ENCODE measurements around the gene IL17RD.

DNA sequence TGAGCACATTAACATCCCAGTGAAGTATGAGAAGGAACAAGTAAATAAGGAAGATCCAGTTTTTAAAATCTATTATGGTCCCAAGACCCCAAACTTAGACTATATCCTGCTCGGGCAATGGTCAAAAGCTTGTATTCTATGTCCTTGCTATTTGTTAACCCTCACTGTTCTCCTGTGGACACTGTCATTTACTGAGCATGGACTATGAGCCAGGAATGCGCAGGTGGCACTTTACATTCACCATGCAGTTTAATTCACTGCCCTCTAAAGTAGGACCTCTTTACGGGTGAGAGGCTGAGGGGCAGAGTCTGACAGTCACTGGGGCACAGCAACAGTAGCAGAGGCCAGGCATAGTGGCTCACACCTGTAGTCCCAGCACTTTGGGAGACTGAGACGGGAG is 76.1 kb downstream of the IL17RD start:
- TF ChIP-seq CTCF (IDR thresholded peaks at IDR 0.05) (no peak), POLR2A (IDR thresholded peaks at IDR 0.05) (no peak)
